HL-60 (cell line): ENCODE results near the gene PIK3CD.

Source experiments
- DNase-seq, 2 experiments: peaks; one replicate each; pipeline ENCODE4 v3.0.0-alpha.2; 2010 to 2020; ENCODE audit warnings: low read depth in 1 of 2, low spot score in 1 of 2
- H3K27ac ChIP-seq: fragments of 250-450 bp; sonication (Bioruptor Pico); replicated peaks from 2 replicates; pipeline ENCODE4 v1.5.1; 2020; ENCODE audit warnings: mild to moderate bottlenecking, moderate library complexity
- H3K27me3 ChIP-seq: fragments of 250-450 bp; sonication (Bioruptor Pico); 2 replicates; pipeline ENCODE4 v1.5.1; 2021; ENCODE audit warnings: mild to moderate bottlenecking, moderate library complexity; ENCODE audit not compliant: insufficient read depth, poor library complexity, severe bottlenecking
- H3K4me3 ChIP-seq: replicated peaks from 2 replicates; pipeline ENCODE4 v1.5.1; 2011; ENCODE audit warnings: mild to moderate bottlenecking, control low read depth, low read length; ENCODE audit not compliant: insufficient read depth
- GABPA ChIP-seq: IDR thresholded peaks from 2 replicates; pipeline ENCODE4 v1.6.1; 2012; ENCODE audit warnings: low read depth
- POLR2AphosphoS5 ChIP-seq: IDR thresholded peaks from 2 replicates; pipeline ENCODE4 v1.6.1; 2012; ENCODE audit warnings: low read depth
- SPI1 ChIP-seq: IDR thresholded peaks from 2 replicates; pipeline ENCODE4 v1.6.1; 2012; ENCODE audit warnings: low read depth, mild to moderate bottlenecking, borderline replicate concordance
- TF ChIP-seq, protein P1 (sequence below): IDR thresholded peaks from one replicate; pipeline ENCODE4 v1.5.1; 2011; ENCODE audit warnings: low read length, control low read depth, inconsistent platforms; ENCODE audit not compliant: insufficient read depth
- TF ChIP-seq, protein P2 (sequence below): IDR thresholded peaks from 2 replicates; pipeline ENCODE4 v1.6.1; 2012; ENCODE audit warnings: low read depth; ENCODE audit not compliant: insufficient replicate concordance

Gene PIK3CD

DNA sequence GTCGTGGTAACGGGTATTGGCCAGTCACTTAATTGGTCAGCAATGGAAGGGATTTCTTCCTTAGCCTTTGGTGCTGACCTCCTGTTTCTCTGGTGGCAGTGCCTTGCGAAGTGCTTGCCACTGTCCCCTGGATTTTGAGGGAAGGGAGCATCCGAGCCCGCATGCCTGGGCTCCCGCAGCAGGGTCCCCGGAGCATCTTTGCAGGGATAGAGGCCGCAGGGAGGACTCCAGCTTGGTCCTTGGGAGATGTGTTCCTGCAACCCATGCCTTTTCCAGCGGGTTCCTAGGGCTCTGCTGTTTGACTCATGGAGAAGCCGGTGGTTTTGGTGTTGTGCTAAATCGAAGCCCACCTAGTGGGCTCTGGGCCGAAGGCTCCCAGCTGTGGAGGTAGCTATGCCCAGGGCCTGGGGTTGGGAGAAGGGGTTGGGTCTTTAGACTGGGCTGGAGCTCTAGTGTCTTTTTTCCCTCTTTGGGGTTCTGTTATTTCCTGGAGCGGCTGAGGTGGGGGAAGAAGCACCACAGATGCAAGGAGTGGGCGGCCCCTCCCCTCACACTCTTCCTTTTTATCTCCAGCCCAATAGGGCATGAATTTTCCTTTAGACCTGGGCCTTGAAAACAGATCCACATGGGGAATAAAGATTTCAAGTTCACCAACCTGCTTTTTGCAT lies 39.0 kb downstream of the PIK3CD start:
- TF ChIP-seq GABPA = no peak
- TF ChIP-seq, protein P1, sequence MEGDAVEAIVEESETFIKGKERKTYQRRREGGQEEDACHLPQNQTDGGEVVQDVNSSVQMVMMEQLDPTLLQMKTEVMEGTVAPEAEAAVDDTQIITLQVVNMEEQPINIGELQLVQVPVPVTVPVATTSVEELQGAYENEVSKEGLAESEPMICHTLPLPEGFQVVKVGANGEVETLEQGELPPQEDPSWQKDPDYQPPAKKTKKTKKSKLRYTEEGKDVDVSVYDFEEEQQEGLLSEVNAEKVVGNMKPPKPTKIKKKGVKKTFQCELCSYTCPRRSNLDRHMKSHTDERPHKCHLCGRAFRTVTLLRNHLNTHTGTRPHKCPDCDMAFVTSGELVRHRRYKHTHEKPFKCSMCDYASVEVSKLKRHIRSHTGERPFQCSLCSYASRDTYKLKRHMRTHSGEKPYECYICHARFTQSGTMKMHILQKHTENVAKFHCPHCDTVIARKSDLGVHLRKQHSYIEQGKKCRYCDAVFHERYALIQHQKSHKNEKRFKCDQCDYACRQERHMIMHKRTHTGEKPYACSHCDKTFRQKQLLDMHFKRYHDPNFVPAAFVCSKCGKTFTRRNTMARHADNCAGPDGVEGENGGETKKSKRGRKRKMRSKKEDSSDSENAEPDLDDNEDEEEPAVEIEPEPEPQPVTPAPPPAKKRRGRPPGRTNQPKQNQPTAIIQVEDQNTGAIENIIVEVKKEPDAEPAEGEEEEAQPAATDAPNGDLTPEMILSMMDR = no peak
- no peak for TF ChIP-seq POLR2AphosphoS5
- TF ChIP-seq, protein P2, sequence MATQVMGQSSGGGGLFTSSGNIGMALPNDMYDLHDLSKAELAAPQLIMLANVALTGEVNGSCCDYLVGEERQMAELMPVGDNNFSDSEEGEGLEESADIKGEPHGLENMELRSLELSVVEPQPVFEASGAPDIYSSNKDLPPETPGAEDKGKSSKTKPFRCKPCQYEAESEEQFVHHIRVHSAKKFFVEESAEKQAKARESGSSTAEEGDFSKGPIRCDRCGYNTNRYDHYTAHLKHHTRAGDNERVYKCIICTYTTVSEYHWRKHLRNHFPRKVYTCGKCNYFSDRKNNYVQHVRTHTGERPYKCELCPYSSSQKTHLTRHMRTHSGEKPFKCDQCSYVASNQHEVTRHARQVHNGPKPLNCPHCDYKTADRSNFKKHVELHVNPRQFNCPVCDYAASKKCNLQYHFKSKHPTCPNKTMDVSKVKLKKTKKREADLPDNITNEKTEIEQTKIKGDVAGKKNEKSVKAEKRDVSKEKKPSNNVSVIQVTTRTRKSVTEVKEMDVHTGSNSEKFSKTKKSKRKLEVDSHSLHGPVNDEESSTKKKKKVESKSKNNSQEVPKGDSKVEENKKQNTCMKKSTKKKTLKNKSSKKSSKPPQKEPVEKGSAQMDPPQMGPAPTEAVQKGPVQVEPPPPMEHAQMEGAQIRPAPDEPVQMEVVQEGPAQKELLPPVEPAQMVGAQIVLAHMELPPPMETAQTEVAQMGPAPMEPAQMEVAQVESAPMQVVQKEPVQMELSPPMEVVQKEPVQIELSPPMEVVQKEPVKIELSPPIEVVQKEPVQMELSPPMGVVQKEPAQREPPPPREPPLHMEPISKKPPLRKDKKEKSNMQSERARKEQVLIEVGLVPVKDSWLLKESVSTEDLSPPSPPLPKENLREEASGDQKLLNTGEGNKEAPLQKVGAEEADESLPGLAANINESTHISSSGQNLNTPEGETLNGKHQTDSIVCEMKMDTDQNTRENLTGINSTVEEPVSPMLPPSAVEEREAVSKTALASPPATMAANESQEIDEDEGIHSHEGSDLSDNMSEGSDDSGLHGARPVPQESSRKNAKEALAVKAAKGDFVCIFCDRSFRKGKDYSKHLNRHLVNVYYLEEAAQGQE = no peak
- no peak for TF ChIP-seq SPI1
- no peak overlapping the region for H3K4me3 ChIP-seq
- H3K27ac ChIP-seq = no peak overlapping the region
- H3K27me3 ChIP-seq = no peaks in the 10 kb centered on the region
- DNase-seq = no peak

DNA sequence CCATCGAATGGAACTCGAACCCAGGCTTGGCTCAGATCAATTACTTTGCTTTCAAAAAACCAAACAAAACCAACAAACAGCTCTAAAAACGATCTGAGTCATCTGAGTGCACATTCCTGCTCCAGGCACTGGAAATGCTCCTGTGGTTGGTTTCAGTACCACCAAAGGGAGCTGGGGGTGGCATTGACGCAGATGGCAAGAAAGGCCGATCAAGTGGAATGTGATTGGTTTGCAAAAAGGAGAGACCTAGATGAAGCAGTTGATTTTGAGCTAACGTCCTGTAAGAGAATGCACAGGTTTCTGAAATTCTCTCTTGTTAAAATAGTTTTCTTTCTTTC lies 39.5 kb downstream of the PIK3CD start:
- Histone ChIP-seq H3K27me3 (no peaks in the 10 kb centered on the region), H3K4me3 (no peak overlapping the region), H3K27ac (no peak overlapping the region)
- no peak for DNase-seq
- TF ChIP-seq GABPA = no peak
- TF ChIP-seq, protein P1 = no peak
- TF ChIP-seq, protein P2 = no peak
- no peak for TF ChIP-seq SPI1
- no peak for TF ChIP-seq POLR2AphosphoS5

DNA sequence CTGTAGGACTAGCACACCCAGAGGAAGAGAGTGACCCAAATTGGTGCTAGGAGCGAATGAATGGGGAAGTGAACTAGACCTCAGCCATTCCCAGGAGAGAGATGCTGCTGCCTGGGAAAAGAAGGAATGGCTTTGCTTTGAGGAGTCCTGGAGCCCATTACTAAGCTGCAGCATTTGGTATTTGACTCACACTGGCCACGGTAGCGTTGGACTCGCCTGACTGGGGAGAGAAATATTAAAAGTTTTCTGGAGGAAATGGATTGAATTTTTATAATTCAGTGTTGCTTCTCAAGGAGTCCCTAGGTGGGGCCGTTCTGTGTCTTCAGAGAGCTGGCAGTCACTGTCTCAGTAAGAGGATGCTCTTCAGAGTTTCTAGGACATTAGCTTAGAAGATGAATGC lies 40.2 kb downstream of the PIK3CD start:
- TF ChIP-seq SPI1 (peak; percentile 50; the same call in 1 of the 2 replicates), GABPA (no peak), POLR2AphosphoS5 (no peak)
- TF ChIP-seq, protein P2 = no peak
- TF ChIP-seq, protein P1 = no peak
- H3K27ac ChIP-seq = no peak overlapping the region
- DNase-seq = no peak
- no peak overlapping the region for H3K4me3 ChIP-seq
- H3K27me3 ChIP-seq = no peaks in the 10 kb centered on the region
